H1 (cell line): Measurements from ENCODE around the gene TNFSF4. TPM values are rescaled to one million over a fixed set of nuclear protein-coding genes. Genes with fewer than 3 reads are reported as not detected.

ENCODE experiments used
- CTCF ChIA-PET: fragments of 300-600 bp; sonication (Branson Sonifier 250); formaldehyde crosslinking; loops from one replicate; lab custom pipeline; 2021; ENCODE audit not compliant: partially characterized antibody; lab: Charles Lee
- POLR2A ChIA-PET: fragments of 300-600 bp; sonication (Branson Sonifier 250); formaldehyde crosslinking; loops from one replicate; lab custom pipeline; 2021; ENCODE audit warnings: inconsistent platforms; ENCODE audit not compliant: partially characterized antibody; lab: Charles Lee
- DNase-seq, 2 experiments: peaks; one replicate each; pipeline versions ENCODE4 v3.0.0 to v3.0.0-alpha.2; 2010 to 2022; ENCODE audit warnings: low spot score in 2 of 2, low read depth in 1 of 2, mixed read lengths in 1 of 2
- FAIRE-seq: peaks from 2 replicates; lab custom pipeline; 2011; peaks lifted over from hg19 to GRCh38; lab: Jason Lieb, UNC
- H2AFZ ChIP-seq: 2 replicates; pipeline ENCODE4 v1.8.1; 2012; ENCODE audit warnings: low read length, inconsistent platforms
- H2AK5ac ChIP-seq: 2 replicates; pipeline ENCODE4 v1.6.1; 2013; ENCODE audit warnings: low read depth, low read length
- H2BK120ac ChIP-seq: replicated peaks from 2 replicates; pipeline ENCODE3; 2013; ENCODE audit warnings: low read depth, low read length, inconsistent platforms
- H2BK12ac ChIP-seq: 2 replicates; pipeline ENCODE4 v1.6.1; 2013; ENCODE audit warnings: low read depth, low read length
- H2BK15ac ChIP-seq: 2 replicates; pipeline ENCODE4 v1.6.1; 2013; ENCODE audit warnings: low read length
- H2BK20ac ChIP-seq: 2 replicates; pipeline ENCODE4 v1.6.1; 2013; ENCODE audit warnings: low read length
- H2BK5ac ChIP-seq: 2 replicates; pipeline ENCODE4 v1.6.1; 2013; ENCODE audit warnings: low read depth, low read length
- H3K14ac ChIP-seq: 2 replicates; pipeline ENCODE4 v1.6.1; 2013; ENCODE audit warnings: inconsistent platforms; ENCODE audit not compliant: insufficient read length
- H3K18ac ChIP-seq: 2 replicates; pipeline ENCODE4 v1.6.1; 2013; ENCODE audit warnings: low read length; ENCODE audit errors: extremely low read depth
- H3K23ac ChIP-seq: 2 replicates; pipeline ENCODE4 v1.6.1; 2013; ENCODE audit warnings: inconsistent platforms; ENCODE audit not compliant: insufficient read length
- H3K23me2 ChIP-seq: 2 replicates; pipeline ENCODE4 v1.6.1; 2013; ENCODE audit warnings: low read depth, low read length
- H3K27ac ChIP-seq: 2 replicates; pipeline ENCODE4 v1.6.1; 2011; ENCODE audit warnings: low read depth, low read length, inconsistent platforms
- H3K27me3 ChIP-seq, 4 experiments: replicated peaks in 1 of 4; 1 replicate in 1 of 4; 2 replicates in 3 of 4; pipeline versions ENCODE4 v1.6.1 to v1.8.1; 2011 to 2013; ENCODE audit warnings: low read length in 3 of 4, mild to moderate bottlenecking in 3 of 4, inconsistent platforms in 2 of 4, mixed read lengths in 2 of 4, moderate library complexity in 1 of 4; ENCODE audit not compliant: control insufficient read depth in 3 of 4, insufficient read depth in 3 of 4; ENCODE audit errors: extremely low read depth in 1 of 4
- H3K36me3 ChIP-seq, 4 experiments: 2 replicates each; pipeline versions ENCODE4 v1.6.1 to v1.8.1; 2011 to 2013; ENCODE audit warnings: mild to moderate bottlenecking in 4 of 4, low read length in 3 of 4, moderate library complexity in 2 of 4, control low read depth in 1 of 4, inconsistent platforms in 1 of 4; ENCODE audit not compliant: insufficient read depth in 4 of 4, control insufficient read depth in 2 of 4
- H3K4ac ChIP-seq: replicated peaks from 2 replicates; pipeline ENCODE3; 2013; ENCODE audit warnings: low read length, low read depth, mixed read lengths, inconsistent platforms; ENCODE audit not compliant: insufficient read length
- H3K4me1 ChIP-seq, 4 experiments: replicated peaks in 1 of 4; 1 replicate in 1 of 4; 2 replicates in 3 of 4; pipeline versions ENCODE4 v1.6.1 to v1.8.1; 2011 to 2013; ENCODE audit warnings: low read length in 3 of 4, inconsistent platforms in 2 of 4, mixed read lengths in 1 of 4; ENCODE audit not compliant: insufficient read depth in 4 of 4, control insufficient read depth in 3 of 4
- H3K4me2 ChIP-seq, 2 experiments: 2 replicates each; pipeline versions ENCODE4 v1.6.1 to v1.8.1; 2011 to 2013; ENCODE audit warnings: low read depth in 2 of 2, low read length in 2 of 2, control low read depth in 1 of 2, inconsistent platforms in 1 of 2, mild to moderate bottlenecking in 1 of 2; ENCODE audit not compliant: insufficient read depth in 1 of 2
- H3K4me3 ChIP-seq, 4 experiments: fragments of 200-600, 300-600 bp in 1 of 4; sonication (generic), shearing (Covaris generic), sonication (Bioruptor Twin) in 1 of 4; 2 replicates each; pipeline versions ENCODE4 v1.5.1 to v1.8.1; 2011 to 2016; ENCODE audit warnings: low read length in 4 of 4, low read depth in 3 of 4, control low read depth in 2 of 4, inconsistent platforms in 2 of 4, mild to moderate bottlenecking in 2 of 4, mixed read lengths in 1 of 4, moderate library complexity in 1 of 4; ENCODE audit not compliant: insufficient read depth in 2 of 4; ENCODE audit errors: extremely low read depth in 1 of 4
- H3K56ac ChIP-seq: replicated peaks from 2 replicates; pipeline ENCODE3; 2013; ENCODE audit warnings: low read depth, mild to moderate bottlenecking, mixed read lengths, low read length, inconsistent platforms; ENCODE audit not compliant: insufficient read length
- H3K79me1 ChIP-seq: 2 replicates; pipeline ENCODE4 v1.6.1; 2013; ENCODE audit warnings: low read depth, low read length, control low read depth
- H3K79me2 ChIP-seq, 2 experiments: 2 replicates each; pipeline versions ENCODE4 v1.6.1 to v1.8.1; 2012 to 2013; ENCODE audit warnings: low read length in 2 of 2, mild to moderate bottlenecking in 2 of 2, inconsistent platforms in 1 of 2; ENCODE audit not compliant: insufficient read depth in 2 of 2, control insufficient read depth in 1 of 2
- H3K9ac ChIP-seq, 4 experiments: replicated peaks in 1 of 4; 1 replicate in 1 of 4; 2 replicates in 3 of 4; pipeline versions ENCODE4 v1.6.1 to v1.8.1; 2011 to 2013; ENCODE audit warnings: low read depth in 3 of 4, low read length in 3 of 4, control low read depth in 2 of 4, mild to moderate bottlenecking in 2 of 4, moderate library complexity in 2 of 4, inconsistent platforms in 1 of 4; ENCODE audit errors: extremely low read depth in 1 of 4
- H3K9me3 ChIP-seq, 2 experiments: 2 replicates each; pipeline versions ENCODE4 v1.6.1 to v1.8.1; 2012 to 2013; ENCODE audit warnings: mild to moderate bottlenecking in 2 of 2, moderate library complexity in 2 of 2, control low read depth in 1 of 2, inconsistent platforms in 1 of 2, low read depth in 1 of 2, low read length in 1 of 2, mixed read lengths in 1 of 2; ENCODE audit not compliant: insufficient read depth in 2 of 2
- H4K20me1 ChIP-seq, 2 experiments: replicated peaks in 1 of 2; 2 replicates each; pipeline versions ENCODE3 to v1.8.1; 2011 to 2013; ENCODE audit warnings: inconsistent platforms in 2 of 2, low read length in 2 of 2, mild to moderate bottlenecking in 1 of 2; ENCODE audit not compliant: insufficient read depth in 2 of 2, control insufficient read depth in 1 of 2
- H4K5ac ChIP-seq: 2 replicates; pipeline ENCODE4 v1.6.1; 2013; ENCODE audit warnings: low read length, low read depth, mixed read lengths, inconsistent platforms; ENCODE audit not compliant: insufficient read length
- H4K8ac ChIP-seq: 2 replicates; pipeline ENCODE4 v1.8.0; 2013; ENCODE audit warnings: mild to moderate bottlenecking, moderate library complexity, low read length, inconsistent platforms; ENCODE audit not compliant: insufficient read depth; ENCODE audit errors: extremely low read depth
- H4K91ac ChIP-seq: replicated peaks from 2 replicates; pipeline ENCODE3; 2013; ENCODE audit warnings: low read length, mixed read lengths, inconsistent platforms; ENCODE audit not compliant: insufficient read length
- CEBPB ChIP-seq: IDR thresholded peaks from 2 replicates; pipeline ENCODE4 v1.6.1; 2012; ENCODE audit warnings: low read depth, low read length
- GABPA ChIP-seq: IDR thresholded peaks from 2 replicates; pipeline ENCODE4 v1.6.1; 2011; ENCODE audit warnings: mild to moderate bottlenecking, low read length, moderate library complexity, borderline replicate concordance; ENCODE audit not compliant: insufficient read depth
- HDAC2 ChIP-seq, 2 experiments: fragments of 300-600 bp in 1 of 2; sonication (generic) in 1 of 2; IDR thresholded peaks; 2 replicates each; pipeline ENCODE4 v1.6.1; 2011 to 2012; ENCODE audit warnings: low read depth in 2 of 2, low read length in 2 of 2, mild to moderate bottlenecking in 2 of 2, moderate library complexity in 2 of 2, borderline replicate concordance in 1 of 2, inconsistent platforms in 1 of 2
- KDM1A ChIP-seq: fragments of 200-600, 300-600 bp; sonication (generic); IDR thresholded peaks from 2 replicates; pipeline ENCODE4 v1.7.1; 2016; ENCODE audit warnings: mild to moderate bottlenecking, low read length, borderline replicate concordance
- MAFK ChIP-seq: IDR thresholded peaks from 2 replicates; pipeline ENCODE4 v1.6.1; 2012; ENCODE audit warnings: low read depth, mild to moderate bottlenecking, improper control_type of control experiment, low read length
- PHF8 ChIP-seq: fragments of 200-600 bp; sonication (generic); conservative IDR thresholded peaks from 2 replicates; pipeline ENCODE4 v1.7.1; 2012; ENCODE audit warnings: low read depth, mild to moderate bottlenecking, inconsistent platforms, low read length, moderate library complexity
- RAD21 ChIP-seq, 2 experiments: IDR thresholded peaks in 1 of 2; conservative IDR thresholded peaks in 1 of 2; 2 replicates each; pipeline ENCODE4 v1.6.1; 2011; ENCODE audit warnings: low read depth in 2 of 2, low read length in 2 of 2, improper control_type of control experiment in 1 of 2, inconsistent platforms in 1 of 2, mild to moderate bottlenecking in 1 of 2, moderate library complexity in 1 of 2
- RNF2 ChIP-seq: fragments of 200-900, 300-1000 bp; sonication (generic); IDR thresholded peaks from 2 replicates; pipeline ENCODE4 v1.7.1; 2016; ENCODE audit warnings: borderline replicate concordance, low read depth, mild to moderate bottlenecking, antibody characterized with exemption, low read length; ENCODE audit not compliant: poor library complexity, severe bottlenecking; ENCODE audit errors: missing control alignments
- SP2 ChIP-seq: IDR thresholded peaks from 2 replicates; pipeline ENCODE4 v1.6.1; 2012; ENCODE audit warnings: mild to moderate bottlenecking, low read length, inconsistent platforms
- SRF ChIP-seq: IDR thresholded peaks from 2 replicates; pipeline ENCODE4 v1.6.1; 2011; ENCODE audit warnings: mild to moderate bottlenecking, low read depth, low read length, moderate library complexity
- WGBS, 2 experiments: shearing (Covaris generic) in 1 of 2; methylation state at CpG; one replicate each; pipeline versions ENCODE4 v1.1.6 to v1.1.7; 2013 to 2015; ENCODE audit warnings: low lambda C conversion rate in 2 of 2, mixed read lengths in 2 of 2, inconsistent platforms in 1 of 2, low coverage in 1 of 2, missing lambda C conversion rate in 1 of 2; ENCODE audit not compliant: insufficient replicate concordance in 2 of 2, insufficient coverage in 1 of 2, insufficient read length in 1 of 2; ENCODE audit errors: extremely low coverage in 1 of 2, missing lambda C conversion rate in 1 of 2; 5-methylcytosine and 5-hydroxymethylcytosine counted together
- polyA plus RNA-seq, 7 experiments: library from polyadenylated mRNA; depleted of rRNA in 3 of 7; stranded (reverse) in 5 of 7; unstranded in 2 of 7; fragments of >200 nt in 5 of 7; fragments of 200-250 nt in 2 of 7; gene quantifications; 1 replicate in 5 of 7; 2 replicates in 1 of 7; 4 replicates in 1 of 7; pipeline versions ENCODE4 v1.2.1 to v1.2.3, GENCODE V29; 2011 to 2013; ENCODE audit warnings: missing spikeins in 2 of 7, mixed read lengths in 2 of 7
- total RNA-seq: library from RNA; stranded (reverse); fragmentation: NEBNext Ultra II Directional; extraction: Animal tissue kit (Norgen Biotek cat#: 25700); gene quantifications from 2 replicates; pipeline ENCODE4 v1.2.1, GENCODE V29; 2021
- TF ChIP-seq, protein P1 (sequence below), 3 experiments: IDR thresholded peaks; 1 replicate in 2 of 3; 2 replicates in 1 of 3; pipeline versions ENCODE4 v1.5.1 to v1.6.1; 2011; ENCODE audit warnings: low read length in 3 of 3, mild to moderate bottlenecking in 3 of 3, inconsistent platforms in 2 of 3, low read depth in 1 of 3, moderate library complexity in 1 of 3; ENCODE audit not compliant: insufficient read depth in 1 of 3; ENCODE audit errors: control extremely low read depth in 1 of 3

TNFSF4 gene
- total and polyA plus RNA-seq, 2 of the 8 experiments (the other 6 are each of a cell fraction or from before 2014, with no cell fraction given): 0.54 to 0.63 TPM

DNA sequence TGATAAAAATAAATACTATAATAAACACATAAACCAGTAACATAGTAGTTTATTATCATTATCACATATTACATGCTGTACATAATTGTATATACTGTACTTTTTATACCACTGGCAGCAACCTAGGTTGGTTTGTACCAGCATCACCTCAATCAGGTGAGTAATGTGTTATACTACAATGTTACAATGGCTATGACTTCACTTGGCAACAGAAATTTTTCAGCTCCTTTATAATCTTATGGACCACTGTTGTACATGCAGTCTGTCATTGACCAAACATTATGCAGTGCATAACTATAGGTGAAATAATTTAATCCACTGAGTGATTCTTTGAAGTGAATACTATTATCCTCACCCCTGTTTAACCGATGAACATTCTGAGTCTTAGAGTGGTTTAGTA, 44.5 kb downstream of the TNFSF4 start:
- ChIA-PET CTCF (no interaction called here), POLR2A (no interaction called here)
- H2AK5ac ChIP-seq: no peak overlapping the region
- no peaks in the 10 kb centered on the region for H3K36me3 ChIP-seq
- H4K5ac ChIP-seq: no peak overlapping the region
- no peaks in the 10 kb centered on the region for H3K79me1 ChIP-seq
- no peak overlapping the region for H3K27ac ChIP-seq
- H3K4me3 ChIP-seq: no peak overlapping the region
- no peak overlapping the region for H3K23ac ChIP-seq
- no peak overlapping the region for H3K4me2 ChIP-seq
- H3K9me3 ChIP-seq: no peaks in the 10 kb centered on the region
- no peak overlapping the region for H2BK5ac ChIP-seq
- H4K8ac ChIP-seq: no peak overlapping the region
- no peak overlapping the region for H3K56ac ChIP-seq
- no peaks in the 10 kb centered on the region for H4K20me1 ChIP-seq
- H3K4ac ChIP-seq: no peak overlapping the region
- no peak overlapping the region for H3K18ac ChIP-seq
- peaks cover 0 to 5% (median under 1%) of the 10 kb centered on the region in 4 experiments; a peak in 2 of 7 replicates for H3K27me3 ChIP-seq
- no peak overlapping the region for H2AFZ ChIP-seq
- no peak for DNase-seq
- no peak overlapping the region for H3K9ac ChIP-seq
- H3K79me2 ChIP-seq: no peaks in the 10 kb centered on the region
- no peak overlapping the region for H2BK12ac ChIP-seq
- FAIRE-seq: no peak
- no peak overlapping the region for H2BK20ac ChIP-seq
- WGBS, 2 experiments: 96% methylated on average over 1 of the region's 1 CpG; no CpG with 5 or more reads in 1 of the 2 experiments
- H3K14ac ChIP-seq: no peak overlapping the region
- no peak overlapping the region for H4K91ac ChIP-seq
- H2BK120ac ChIP-seq: no peak overlapping the region
- H2BK15ac ChIP-seq: no peak overlapping the region
- no peaks in the 10 kb centered on the region for H3K4me1 ChIP-seq
- no peaks in the 10 kb centered on the region for H3K23me2 ChIP-seq
- TF ChIP-seq SP2: no peak
- TF ChIP-seq MAFK: no peak
- no peak for TF ChIP-seq SRF
- TF ChIP-seq, protein P1, sequence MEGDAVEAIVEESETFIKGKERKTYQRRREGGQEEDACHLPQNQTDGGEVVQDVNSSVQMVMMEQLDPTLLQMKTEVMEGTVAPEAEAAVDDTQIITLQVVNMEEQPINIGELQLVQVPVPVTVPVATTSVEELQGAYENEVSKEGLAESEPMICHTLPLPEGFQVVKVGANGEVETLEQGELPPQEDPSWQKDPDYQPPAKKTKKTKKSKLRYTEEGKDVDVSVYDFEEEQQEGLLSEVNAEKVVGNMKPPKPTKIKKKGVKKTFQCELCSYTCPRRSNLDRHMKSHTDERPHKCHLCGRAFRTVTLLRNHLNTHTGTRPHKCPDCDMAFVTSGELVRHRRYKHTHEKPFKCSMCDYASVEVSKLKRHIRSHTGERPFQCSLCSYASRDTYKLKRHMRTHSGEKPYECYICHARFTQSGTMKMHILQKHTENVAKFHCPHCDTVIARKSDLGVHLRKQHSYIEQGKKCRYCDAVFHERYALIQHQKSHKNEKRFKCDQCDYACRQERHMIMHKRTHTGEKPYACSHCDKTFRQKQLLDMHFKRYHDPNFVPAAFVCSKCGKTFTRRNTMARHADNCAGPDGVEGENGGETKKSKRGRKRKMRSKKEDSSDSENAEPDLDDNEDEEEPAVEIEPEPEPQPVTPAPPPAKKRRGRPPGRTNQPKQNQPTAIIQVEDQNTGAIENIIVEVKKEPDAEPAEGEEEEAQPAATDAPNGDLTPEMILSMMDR (IDR thresholded peaks at IDR 0.05; ENCODE audit: control extremely low read depth in 1 of 3, insufficient read depth in 1 of 3, low read depth in 1 of 3, low read length in 3 of 3): no peak
- no peak for TF ChIP-seq RAD21 (IDR thresholded peaks at IDR 0.05 in 1 of 2, conservative IDR thresholded peaks at IDR 0.05 in 1 of 2; ENCODE audit: low read depth in 2 of 2, low read length in 2 of 2)
- TF ChIP-seq CEBPB: no peak
- TF ChIP-seq RNF2: no peak
- TF ChIP-seq HDAC2 (IDR thresholded peaks at IDR 0.05; ENCODE audit: borderline replicate concordance in 1 of 2, low read depth in 2 of 2, low read length in 2 of 2): no peak
- no peak for TF ChIP-seq PHF8
- no peak for TF ChIP-seq GABPA
- TF ChIP-seq KDM1A: no peak
